SKM-1 treated with dmso at 0.1 percent for 144 hours (cell line): ENCODE results near the gene GPX8.
A peak's percentile ranks its signal among the peaks of the same experiment; 100 is the strongest.

Experiments used
- DNase-seq: peaks from one replicate; lab custom pipeline; 2025; ENCODE audit not compliant: unreplicated experiment; lab: John Stamatoyannopoulos, UW

GPX8 gene

DNA sequence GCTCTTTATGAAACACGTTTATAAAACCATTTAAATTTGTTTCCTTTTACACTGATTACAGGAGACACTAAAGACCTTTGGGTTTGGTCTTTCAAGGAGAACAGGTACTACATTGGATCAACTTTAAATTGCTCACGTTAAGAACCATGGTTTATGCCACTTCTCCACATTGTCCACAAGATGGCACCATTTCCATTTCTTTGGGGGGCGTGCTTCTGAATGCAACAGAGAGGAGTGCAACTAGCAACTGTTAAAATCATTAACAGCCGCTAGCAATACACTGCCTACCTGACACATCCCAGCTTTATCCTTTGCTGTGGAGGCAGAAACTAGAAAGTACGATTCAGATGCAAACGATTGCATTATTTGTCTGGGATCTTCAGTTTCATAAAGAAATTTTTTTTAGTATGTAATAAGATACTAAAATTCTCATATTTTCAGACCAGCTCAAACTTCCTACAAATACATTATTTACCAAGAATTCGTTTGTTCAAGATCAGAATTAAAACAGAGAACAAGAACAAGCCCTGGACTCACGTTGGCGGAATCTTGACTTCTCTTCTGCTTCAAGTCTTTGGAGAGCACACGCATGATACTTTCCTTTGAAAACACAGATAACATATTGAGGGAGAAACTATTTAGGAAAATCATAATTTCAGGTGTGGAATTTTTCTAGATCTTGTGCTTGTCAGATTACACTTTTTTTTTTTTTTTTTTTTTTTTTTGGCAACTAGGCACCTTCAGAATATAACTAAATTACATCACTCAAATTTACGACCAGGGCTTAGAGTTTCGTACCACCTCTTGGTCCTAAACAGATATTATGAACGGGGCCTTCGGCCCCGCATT lies 12.3 kb downstream of the GPX8 start:
- DNase-seq, result peak; percentile 87

DNA sequence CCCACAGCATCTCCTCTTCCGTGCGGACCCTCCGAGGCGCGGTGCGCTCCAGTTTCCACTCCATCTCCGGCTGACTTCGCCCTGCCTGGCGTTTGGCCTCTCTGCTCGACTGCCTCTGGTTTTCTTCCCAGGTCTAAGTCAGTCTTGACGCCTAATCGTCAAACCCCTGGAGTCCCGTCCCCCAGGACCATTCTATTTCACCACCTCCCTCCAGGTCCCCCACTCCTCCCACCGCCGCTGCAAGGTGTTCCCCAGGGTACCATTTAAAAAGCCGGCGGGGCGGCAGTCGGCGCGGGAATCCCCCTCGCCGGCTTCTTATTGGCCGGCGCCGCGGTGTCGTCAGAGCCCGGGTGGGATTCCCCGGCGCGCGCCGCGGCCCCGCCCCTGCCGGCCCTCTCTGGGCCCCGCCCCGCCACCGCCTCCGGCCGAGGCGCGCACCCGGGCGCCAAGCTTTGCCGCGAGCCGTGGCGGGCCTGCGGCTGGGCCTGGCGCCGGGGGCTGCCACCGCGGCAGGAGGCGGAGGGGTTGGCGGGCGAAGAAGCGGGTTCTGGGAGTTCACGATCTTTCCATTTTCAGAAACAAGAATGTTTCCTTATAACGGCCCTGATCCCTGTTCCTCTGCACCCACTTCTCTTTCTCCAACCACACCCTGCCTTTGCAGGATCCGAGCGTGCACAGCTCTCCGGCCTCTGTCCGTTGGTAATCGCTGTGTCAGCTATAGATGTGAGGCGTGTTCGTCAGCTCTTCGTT lies 13.1 kb downstream of the GPX8 start, which contains the start of gene CDC20B:
CDC20B (minus strand) TSS at position 241 of the 750 bp plus-strand sequence; CDS start at position 64, 177 bp downstream.
- DNase-seq, result peak; percentile 29

DNA sequence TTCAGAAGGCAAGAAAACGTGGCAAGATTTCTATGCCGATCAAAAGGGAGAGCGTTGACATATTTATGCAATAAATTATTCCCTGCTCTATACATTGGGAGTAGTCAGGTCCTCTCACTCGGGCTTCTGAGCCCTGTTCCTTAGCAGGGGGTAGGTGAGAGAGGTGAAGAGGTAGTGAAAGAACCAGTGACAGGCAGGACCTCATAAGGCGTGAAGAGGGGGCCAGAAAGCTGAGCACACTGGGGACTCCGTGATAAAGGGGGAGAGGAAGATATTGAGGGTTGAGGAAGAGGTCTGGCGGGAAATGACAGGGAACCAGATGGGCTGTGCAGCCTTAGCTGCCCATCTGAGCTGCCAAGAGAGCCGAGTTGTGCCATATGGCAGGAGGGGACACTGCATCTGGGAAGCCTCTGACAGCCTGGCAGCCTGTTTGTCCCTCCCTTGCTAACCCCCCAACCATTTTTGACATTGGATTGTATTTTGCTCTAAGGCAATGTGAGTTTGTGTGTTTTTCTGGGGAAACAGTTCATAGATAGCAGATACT lies 13.8 kb downstream of the GPX8 start:
- DNase-seq, result no peak

DNA sequence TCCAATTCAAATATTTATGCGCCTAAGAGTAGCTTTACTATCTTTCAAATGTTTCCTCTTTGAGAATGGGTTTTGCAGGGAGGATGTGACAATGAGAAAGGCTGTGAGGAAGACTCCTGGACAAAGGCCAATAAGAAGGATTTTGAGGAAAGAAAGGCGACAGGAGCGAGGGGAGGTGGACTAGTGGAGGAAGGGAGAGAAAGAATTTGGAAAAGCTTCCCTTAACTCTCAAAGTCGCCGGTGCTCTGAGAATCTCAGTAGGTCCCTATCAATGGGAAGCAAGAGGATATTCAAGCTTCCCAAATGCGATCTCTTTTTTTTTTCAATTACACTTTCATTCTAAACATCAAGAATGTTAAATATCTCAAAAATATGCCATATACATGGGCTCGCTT lies 15.8 kb downstream of the GPX8 start:
- no peak for DNase-seq

DNA sequence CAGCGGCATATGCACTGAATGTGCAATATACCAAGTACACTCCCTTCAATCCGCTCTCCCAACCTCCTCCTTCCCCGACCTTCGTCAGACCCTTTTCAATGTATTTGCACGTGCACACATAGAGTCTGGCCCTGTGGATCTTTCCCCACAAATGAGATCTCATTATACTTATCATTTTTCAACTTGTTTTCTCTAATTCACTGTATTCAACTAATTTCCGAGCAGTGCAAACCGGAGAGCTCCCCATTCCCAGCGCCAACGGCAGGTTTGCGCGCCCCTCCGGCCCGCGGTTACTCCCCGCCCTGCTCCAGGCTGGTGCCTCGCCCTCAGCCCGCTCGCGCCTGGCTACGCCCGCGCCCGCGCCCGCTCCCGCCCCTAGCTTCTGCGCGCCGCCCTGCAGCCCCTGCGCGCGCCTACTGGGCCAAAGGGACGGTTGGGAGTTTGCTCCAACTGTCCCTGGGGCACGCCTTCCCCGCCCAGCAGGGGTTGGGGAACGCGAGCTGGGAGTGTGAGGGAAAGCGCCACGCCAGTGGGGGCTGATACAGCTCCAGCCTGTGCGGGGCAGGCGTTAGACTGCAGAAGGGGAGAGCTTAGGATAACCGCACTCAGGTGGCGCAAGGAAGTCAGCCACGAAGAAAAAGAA lies 16.3 kb downstream of the GPX8 start:
- no peak for DNase-seq

DNA sequence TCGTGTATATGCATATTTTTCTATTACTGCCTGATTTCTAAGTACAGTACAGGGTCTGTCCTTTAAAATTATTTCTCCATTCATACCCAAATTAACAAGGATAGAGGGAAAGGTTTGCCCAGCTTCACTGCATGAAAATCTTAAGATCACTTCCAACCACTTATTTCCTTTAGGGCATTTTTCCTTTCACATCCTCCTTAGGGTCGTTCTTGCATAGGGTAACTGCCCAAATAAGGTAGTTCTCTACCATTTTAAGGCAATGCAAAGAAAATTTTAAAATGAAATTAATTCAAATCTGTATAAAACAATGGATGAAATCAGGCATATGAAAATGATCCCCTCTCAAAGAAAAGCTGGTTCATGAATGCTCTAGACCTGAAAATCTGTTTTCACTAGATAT lies 17.1 kb downstream of the GPX8 start:
- DNase-seq, result no peak

DNA sequence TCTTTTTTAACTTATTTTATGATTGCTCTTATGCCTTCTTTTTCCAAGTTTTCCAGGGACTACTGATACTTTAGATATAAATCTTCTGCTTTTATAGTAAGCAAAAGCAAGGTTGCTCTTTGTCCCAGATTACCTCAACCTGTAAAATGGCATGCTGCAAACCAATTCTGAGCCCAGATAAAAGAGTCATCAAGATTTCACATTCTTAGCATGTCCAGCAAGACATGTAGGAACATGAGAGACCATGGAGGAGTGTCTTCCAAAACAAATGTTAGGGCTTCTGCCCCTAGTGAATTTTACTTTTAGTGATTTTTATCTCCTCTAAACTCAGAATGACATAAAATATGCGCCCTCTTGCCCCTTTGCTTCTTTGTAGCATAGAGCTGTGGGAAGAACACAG lies 20.0 kb downstream of the GPX8 start:
- DNase-seq, result no peak

DNA sequence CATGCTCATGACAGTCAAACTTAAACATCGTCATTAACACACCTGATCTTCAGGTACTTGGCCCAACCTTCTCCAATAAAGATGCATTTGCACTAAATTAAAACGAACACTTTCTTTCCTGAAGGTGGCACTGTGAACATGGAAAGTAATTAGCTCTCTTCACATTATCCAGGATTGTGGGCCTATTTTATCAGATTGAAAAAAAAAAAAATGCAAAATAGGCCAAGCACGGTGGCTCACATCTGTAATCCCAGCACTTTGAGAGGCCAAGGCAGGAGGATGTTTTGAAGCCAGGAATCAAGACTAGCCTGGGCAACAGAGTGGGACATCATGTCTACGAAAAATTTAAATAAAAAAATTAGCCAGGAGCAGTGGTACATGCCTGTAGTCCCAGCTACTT lies 27.4 kb downstream of the GPX8 start:
- no peak for DNase-seq

DNA sequence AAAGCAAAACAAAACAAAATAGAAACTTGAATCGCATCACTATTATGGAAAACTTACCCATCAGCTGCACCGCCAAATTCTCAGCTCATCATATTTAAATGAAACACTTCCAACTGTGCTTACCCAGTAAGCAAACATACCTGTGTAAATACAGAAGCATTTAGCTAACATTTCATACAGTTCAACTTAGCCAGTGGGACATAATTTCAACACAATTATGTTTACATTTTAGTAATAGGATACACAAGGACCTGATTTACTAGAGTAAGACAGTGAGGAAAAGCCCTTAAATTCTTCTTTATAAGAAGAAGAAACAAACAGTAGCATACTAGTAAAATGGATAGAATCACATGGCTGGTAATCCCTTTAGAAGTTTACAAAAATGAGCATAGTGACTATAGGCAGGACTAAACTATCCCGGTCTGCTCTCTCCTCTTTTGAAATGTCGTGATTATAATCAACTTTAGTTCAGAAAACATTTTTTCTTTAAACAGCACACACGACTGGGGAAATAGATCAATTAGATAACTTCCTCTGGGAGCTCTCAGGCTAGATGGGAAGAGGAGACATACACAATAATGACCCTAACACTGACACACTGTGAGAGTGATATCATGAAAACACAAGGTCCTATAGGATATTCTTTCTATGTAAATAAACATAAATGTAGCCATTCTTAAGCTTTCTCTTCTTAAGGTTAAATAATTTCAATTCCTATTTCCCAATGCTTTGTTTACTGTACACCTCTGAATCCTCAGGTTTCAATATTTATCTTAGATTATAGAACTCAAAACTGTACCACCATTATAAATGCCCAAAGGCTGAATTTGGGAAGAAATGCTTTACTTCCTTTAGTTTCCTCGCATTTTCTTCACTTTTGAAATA lies 28.9 kb downstream of the GPX8 start:
- DNase-seq, result no peak

DNA sequence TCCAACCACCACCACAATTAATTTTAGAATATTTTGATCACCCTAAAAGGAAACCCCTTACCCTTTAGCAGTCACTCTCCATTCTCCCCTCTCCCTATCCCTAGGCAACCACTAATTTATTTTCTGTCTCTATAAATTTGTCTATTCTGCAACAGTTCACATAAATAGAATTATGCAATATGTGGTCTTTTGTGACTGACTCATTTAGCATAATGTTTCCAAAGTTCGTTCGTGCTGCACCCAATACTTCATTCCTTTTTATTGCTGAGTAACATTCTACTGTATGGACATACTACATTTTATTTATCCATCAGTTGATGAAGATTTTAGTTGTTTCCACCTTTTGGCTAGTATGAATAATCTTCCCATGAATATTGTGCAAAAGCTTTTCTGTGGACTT lies 31.2 kb downstream of the GPX8 start:
- DNase-seq, result no peak

DNA sequence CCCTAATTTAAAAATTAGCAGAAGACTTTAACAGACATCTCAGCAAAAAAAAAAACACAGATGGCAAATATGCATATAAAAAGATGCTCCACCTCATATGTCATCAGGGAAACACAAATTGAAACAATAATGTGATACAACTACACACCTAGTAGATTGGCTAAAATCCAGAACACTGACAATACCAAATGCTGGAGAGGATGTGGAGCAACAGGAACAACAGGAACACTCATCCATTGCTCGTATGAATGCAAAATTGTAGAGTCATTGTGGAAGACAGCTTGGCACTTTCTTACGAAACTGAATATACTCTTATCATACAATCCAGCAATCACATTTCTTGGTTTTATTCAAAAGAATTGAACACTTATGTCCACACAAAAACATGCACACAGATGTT lies 45.0 kb downstream of the GPX8 start:
- no peak for DNase-seq

DNA sequence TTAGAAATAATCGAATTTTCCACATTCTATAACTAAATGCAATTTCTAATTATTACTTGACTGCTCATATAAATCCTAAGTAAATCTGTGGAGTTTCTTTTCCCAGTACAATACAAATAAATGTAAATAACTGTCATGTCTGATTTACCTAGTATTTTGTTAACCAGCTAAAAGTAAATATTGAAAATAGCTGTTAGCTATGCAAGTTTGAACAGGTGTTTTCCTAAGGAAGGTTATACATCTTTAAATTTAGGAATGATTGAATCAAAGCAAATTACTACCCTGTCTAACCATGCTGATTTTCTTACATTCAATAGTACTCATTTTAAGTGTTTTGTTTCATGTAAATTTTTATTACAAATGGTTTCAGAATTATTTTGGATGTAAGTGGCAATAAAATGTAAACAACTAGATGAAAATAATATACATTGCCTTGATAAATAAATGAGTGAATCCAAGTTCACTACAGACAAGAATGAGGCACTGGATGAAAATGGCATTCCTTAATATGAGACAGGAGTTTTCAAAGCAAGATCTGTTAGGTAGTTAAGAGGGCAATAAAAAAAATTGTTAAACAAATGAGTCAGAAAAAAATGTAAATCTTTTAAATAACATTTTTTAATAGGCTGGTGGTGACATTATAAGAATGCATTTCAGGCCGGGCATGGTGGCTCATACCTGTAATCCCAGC lies 51.4 kb downstream of the GPX8 start:
- no peak for DNase-seq
